ENCODE results near the gene ELF1.

ELF1 gene

DNA sequence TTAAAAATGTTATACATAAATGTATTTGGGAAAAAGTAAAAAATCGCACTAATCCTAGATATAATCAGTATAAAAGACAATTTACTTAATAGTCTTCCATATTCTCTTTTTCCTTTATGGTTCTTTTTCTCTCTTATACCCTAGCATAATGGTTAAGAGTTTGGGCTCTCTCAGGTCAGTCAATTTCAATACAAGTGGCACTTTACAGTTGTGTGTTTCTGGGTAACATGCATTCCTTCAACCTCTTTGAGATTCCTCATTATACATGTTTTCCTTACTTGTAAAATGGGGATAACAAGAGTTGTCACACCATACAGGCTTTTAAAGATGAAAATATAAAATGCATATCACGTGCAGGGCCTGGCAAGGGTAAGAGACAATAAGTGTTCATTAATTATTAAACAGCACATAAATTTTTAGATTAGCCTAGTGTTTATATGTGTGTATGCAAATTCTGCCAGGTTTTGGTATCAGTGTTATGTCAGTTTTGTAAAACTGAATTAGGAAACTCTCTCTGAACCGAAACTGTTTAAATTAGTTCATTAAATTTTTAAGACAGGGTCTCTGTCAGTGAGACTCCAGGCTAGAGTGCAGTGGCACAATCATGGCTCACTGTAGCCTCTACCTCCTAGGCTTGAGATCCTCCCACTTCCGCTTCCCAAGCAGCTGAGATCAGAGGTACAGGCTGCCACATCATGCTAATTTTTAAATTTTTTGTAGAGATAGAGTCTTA, 49.8 kb downstream of the ELF1 start:
- Histone ChIP-seq H3K4me1 (ENCODE audit: control insufficient read depth, insufficient read depth, low read length, unreplicated experiment) (peaks cover 3% of the 10 kb centered on the region), H3K79me2 (ENCODE audit: control insufficient read depth, insufficient read depth, low read length, unreplicated experiment) (peaks cover 70% of the 10 kb centered on the region), H2AFZ (ENCODE audit: low read length, unreplicated experiment) (no peak overlapping the region), H3K4me3 (ENCODE audit: low read depth, low read length) (no peak overlapping the region), H3K27ac (ENCODE audit: low read depth, low read length) (no peak overlapping the region), H3K27me3 (ENCODE audit: insufficient read depth, low read length) (no peaks in the 10 kb centered on the region), H3K36me3 (ENCODE audit: insufficient read depth, low read length) (no peaks in the 10 kb centered on the region)

DNA sequence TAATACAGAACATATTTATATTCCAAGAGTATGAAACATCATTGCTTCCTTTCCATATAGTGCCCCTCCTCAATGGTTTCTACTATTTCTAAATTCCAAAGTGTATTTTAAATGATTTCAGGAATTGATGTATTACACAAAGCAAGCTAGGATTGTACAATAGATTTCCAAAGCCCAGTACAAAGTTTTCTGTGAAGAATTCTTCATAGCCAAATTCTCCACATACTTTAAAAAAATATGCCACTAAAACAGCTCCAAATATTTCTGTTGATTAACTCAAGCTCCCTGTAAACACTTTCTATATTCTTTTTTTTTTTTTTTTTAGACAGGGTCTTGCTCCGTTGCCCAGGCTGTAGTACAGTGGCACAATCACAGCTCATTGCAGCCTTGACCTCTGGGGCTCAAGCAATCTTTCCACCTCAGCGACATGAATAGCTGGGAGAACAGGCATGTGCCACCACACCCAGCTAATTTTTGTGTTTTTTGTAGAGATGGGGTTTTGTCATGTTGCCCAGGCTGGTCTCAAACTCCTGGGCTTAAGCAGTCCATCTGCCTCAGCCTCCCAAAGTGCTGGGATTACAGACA, 50.6 kb downstream of the ELF1 start:
- H3K79me2 ChIP-seq (ENCODE audit: control insufficient read depth, insufficient read depth, low read length, unreplicated experiment) = peaks cover 62% of the 10 kb centered on the region
- no peaks in the 10 kb centered on the region for H3K36me3 ChIP-seq (ENCODE audit: insufficient read depth, low read length)
- H2AFZ ChIP-seq (ENCODE audit: low read length, unreplicated experiment) = no peak overlapping the region
- H3K4me3 ChIP-seq (ENCODE audit: low read depth, low read length) = no peak overlapping the region
- H3K27me3 ChIP-seq (ENCODE audit: insufficient read depth, low read length) = no peaks in the 10 kb centered on the region
- no peaks in the 10 kb centered on the region for H3K4me1 ChIP-seq (ENCODE audit: control insufficient read depth, insufficient read depth, low read length, unreplicated experiment)
- no peak overlapping the region for H3K27ac ChIP-seq (ENCODE audit: low read depth, low read length)

DNA sequence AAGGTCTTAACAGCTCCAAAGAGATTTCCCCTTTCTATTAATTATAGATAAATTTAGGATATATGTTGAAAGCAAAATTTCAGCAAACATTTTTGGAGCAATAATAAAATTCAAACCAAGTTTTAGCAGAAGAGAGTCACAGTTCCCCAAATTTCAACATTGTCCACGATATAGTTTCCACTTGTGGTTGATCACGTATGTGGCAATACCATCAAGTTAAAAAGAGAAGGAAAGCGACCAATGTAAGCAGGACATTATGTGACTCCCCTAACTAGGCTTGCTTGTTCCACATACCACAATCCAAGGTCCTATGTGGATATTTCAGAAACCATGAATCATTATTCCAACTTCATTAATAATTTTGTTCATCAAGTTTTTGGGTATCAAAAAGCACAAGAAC, 52.8 kb downstream of the ELF1 start:
- no peak overlapping the region for H3K4me3 ChIP-seq (ENCODE audit: low read depth, low read length)
- no peak overlapping the region for H3K27ac ChIP-seq (ENCODE audit: low read depth, low read length)

DNA sequence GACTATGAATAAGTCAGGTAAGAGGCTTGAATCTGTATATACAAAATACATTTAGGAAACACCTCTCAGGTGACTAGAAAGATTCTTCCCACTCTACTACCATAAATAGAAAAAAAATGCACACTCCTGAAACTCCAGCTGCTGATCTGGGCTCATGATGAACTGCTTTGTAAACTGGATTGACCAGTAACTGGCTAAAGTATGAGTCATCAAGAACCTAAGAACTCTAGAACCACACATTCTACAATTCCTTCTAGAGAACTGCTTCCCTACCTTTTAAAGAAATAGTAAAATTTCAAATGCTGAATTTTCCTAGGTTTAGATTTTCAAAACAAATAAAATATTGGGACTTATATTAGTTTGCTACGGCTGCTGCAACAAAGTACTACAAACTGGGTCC, 55.2 kb downstream of the ELF1 start:
- H2AFZ ChIP-seq (ENCODE audit: low read length, unreplicated experiment) = no peak overlapping the region
- 0 out of 2 replicates have a peak, but pooled peaks cover 4% of the 10 kb centered on the region for H3K36me3 ChIP-seq (ENCODE audit: insufficient read depth, low read length)
- H3K4me3 ChIP-seq (ENCODE audit: low read depth, low read length) = no peak overlapping the region
- no peak overlapping the region for H3K27ac ChIP-seq (ENCODE audit: low read depth, low read length)
- H3K79me2 ChIP-seq (ENCODE audit: control insufficient read depth, insufficient read depth, low read length, unreplicated experiment) = peaks cover 45% of the 10 kb centered on the region
- H3K27me3 ChIP-seq (ENCODE audit: insufficient read depth, low read length) = no peaks in the 10 kb centered on the region
- no peaks in the 10 kb centered on the region for H3K4me1 ChIP-seq (ENCODE audit: control insufficient read depth, insufficient read depth, low read length, unreplicated experiment)

More for the DNA sequence above, 52.8 kb downstream of the ELF1 start:
- Histone ChIP-seq H3K4me1 (ENCODE audit: control insufficient read depth, insufficient read depth, low read length, unreplicated experiment) (no peaks in the 10 kb centered on the region), H2AFZ (ENCODE audit: low read length, unreplicated experiment) (no peak overlapping the region), H3K27me3 (ENCODE audit: insufficient read depth, low read length) (no peaks in the 10 kb centered on the region), H3K36me3 (ENCODE audit: insufficient read depth, low read length) (no peaks in the 10 kb centered on the region), H3K79me2 (ENCODE audit: control insufficient read depth, insufficient read depth, low read length, unreplicated experiment) (peaks cover 59% of the 10 kb centered on the region)

DNA sequence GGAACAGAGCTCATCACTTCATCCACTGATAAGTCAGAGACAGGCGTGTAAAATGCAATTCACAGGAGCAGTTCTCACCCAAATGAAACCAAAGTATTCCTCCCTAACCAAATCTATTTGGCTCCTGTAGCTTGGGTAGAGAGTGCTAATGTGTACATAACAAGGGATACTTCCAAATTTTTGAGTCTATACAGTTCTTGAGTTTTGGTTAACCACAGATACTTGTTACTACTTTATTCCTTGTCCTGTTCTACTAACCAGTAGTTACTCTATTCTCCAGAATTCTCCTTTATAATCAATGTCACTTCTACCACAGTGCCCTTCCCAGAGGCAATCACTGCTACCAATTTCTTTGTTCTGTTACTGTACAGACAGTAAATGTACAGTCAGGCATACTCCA, 57.3 kb downstream of the ELF1 start:
- H3K27me3 ChIP-seq (ENCODE audit: insufficient read depth, low read length) = no peaks in the 10 kb centered on the region
- H3K4me1 ChIP-seq (ENCODE audit: control insufficient read depth, insufficient read depth, low read length, unreplicated experiment) = no peaks in the 10 kb centered on the region
- no peak overlapping the region for H3K4me3 ChIP-seq (ENCODE audit: low read depth, low read length)
- H2AFZ ChIP-seq (ENCODE audit: low read length, unreplicated experiment) = no peak overlapping the region
- no peak overlapping the region for H3K27ac ChIP-seq (ENCODE audit: low read depth, low read length)
- peaks cover 17% of the 10 kb centered on the region for H3K36me3 ChIP-seq (ENCODE audit: insufficient read depth, low read length)
- peaks cover 34% of the 10 kb centered on the region for H3K79me2 ChIP-seq (ENCODE audit: control insufficient read depth, insufficient read depth, low read length, unreplicated experiment)

DNA sequence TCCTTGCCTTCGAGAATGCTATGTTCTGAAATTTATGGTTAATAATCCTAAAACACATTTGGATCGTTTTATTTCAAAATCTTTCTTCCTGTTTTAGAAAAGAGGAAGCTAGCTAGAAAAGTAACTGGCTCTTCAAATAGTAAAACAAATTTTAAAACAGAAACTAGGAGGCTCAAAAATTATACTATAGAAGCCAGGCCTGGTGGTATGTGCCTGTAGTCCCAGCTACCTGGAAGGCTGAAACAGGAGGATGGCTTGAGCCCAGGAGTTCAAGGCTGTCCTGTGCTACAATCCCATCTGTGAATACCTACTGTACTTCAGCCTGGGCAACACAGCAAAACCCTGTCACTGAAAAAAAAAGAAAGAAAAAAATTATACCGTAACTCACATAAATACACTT, 57.9 kb downstream of the ELF1 start:
- Histone ChIP-seq H3K27ac (ENCODE audit: low read depth, low read length) (no peak overlapping the region), H2AFZ (ENCODE audit: low read length, unreplicated experiment) (no peak overlapping the region), H3K4me1 (ENCODE audit: control insufficient read depth, insufficient read depth, low read length, unreplicated experiment) (no peaks in the 10 kb centered on the region), H3K27me3 (ENCODE audit: insufficient read depth, low read length) (no peaks in the 10 kb centered on the region), H3K79me2 (ENCODE audit: control insufficient read depth, insufficient read depth, low read length, unreplicated experiment) (peaks cover 28% of the 10 kb centered on the region), H3K36me3 (ENCODE audit: insufficient read depth, low read length) (peaks cover 17% of the 10 kb centered on the region), H3K4me3 (ENCODE audit: low read depth, low read length) (no peak overlapping the region)

DNA sequence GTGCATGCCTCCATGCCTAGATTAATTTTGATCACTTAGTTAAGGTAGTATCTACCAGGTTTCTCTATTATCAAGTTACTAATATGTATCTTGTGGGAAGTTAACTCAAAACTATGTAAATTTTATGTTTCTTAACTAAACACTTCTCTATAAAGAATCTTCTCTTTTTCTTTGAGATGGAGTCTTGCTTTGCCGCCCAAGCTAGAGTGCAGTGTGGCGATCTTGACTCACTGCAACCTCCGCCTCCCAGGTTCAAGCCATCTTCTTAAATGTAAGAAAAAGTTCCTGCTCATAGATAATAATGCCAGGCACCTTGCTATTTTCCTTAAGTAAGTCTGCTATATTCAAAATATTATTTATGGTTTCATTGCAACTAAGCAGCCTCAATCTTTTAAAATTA, 58.4 kb downstream of the ELF1 start:
- Histone ChIP-seq H3K4me1 (ENCODE audit: control insufficient read depth, insufficient read depth, low read length, unreplicated experiment) (no peaks in the 10 kb centered on the region), H3K36me3 (ENCODE audit: insufficient read depth, low read length) (peaks cover 17% of the 10 kb centered on the region), H3K79me2 (ENCODE audit: control insufficient read depth, insufficient read depth, low read length, unreplicated experiment) (peaks cover 27% of the 10 kb centered on the region), H3K4me3 (ENCODE audit: low read depth, low read length) (no peak overlapping the region), H3K27me3 (ENCODE audit: insufficient read depth, low read length) (no peaks in the 10 kb centered on the region), H2AFZ (ENCODE audit: low read length, unreplicated experiment) (no peak overlapping the region), H3K27ac (ENCODE audit: low read depth, low read length) (no peak overlapping the region)

DNA sequence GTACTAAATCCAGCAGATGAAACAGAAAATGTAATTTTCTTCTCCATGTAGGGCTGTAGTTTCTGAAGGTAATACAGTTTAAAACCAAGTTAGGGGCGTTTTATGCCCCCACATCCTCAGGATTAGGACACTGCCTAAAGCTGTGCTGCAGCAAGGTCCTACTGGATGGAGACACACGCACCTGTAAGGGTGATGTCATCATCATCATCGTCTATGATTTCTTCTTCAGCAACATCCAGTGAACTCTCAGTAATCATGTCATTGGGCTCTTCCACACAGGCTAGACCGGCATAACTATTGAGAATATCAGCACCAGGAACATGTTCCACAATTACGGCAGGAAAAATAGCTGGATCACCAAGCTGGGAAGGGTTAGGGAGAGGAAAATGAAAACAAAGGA, 60.5 kb downstream of the ELF1 start:
- H2AFZ ChIP-seq (ENCODE audit: low read length, unreplicated experiment) = no peak overlapping the region
- peaks cover 26% of the 10 kb centered on the region for H3K79me2 ChIP-seq (ENCODE audit: control insufficient read depth, insufficient read depth, low read length, unreplicated experiment)
- no peaks in the 10 kb centered on the region for H3K4me1 ChIP-seq (ENCODE audit: control insufficient read depth, insufficient read depth, low read length, unreplicated experiment)
- no peaks in the 10 kb centered on the region for H3K27me3 ChIP-seq (ENCODE audit: insufficient read depth, low read length)
- no peak overlapping the region for H3K4me3 ChIP-seq (ENCODE audit: low read depth, low read length)
- no peak overlapping the region for H3K27ac ChIP-seq (ENCODE audit: low read depth, low read length)
- H3K36me3 ChIP-seq (ENCODE audit: insufficient read depth, low read length) = peaks cover 17% of the 10 kb centered on the region

DNA sequence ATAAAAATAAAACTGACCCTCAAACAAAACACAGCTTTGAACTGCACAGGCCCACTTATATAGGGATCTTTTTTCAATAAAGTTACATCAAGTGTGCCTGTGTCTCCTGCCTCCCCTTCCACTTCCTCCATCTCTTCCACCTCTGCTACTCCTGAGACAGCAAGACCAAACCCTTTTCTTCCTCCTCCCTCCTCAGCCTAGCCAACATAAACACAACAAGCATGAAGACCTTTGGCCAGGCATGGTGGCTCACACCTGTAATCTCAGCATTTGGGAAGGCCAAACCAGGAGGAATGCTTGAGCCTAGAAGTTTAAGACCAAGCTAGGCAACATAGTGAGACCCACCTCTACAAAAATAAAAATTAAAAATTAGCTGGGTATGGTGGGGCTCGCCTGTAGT, 72.6 kb downstream of the ELF1 start:
- Histone ChIP-seq H3K4me3 (ENCODE audit: low read depth, low read length) (no peak overlapping the region), H3K27me3 (ENCODE audit: insufficient read depth, low read length) (no peaks in the 10 kb centered on the region), H3K79me2 (ENCODE audit: control insufficient read depth, insufficient read depth, low read length, unreplicated experiment) (no peaks in the 10 kb centered on the region), H3K27ac (ENCODE audit: low read depth, low read length) (no peak overlapping the region), H2AFZ (ENCODE audit: low read length, unreplicated experiment) (no peak overlapping the region), H3K4me1 (ENCODE audit: control insufficient read depth, insufficient read depth, low read length, unreplicated experiment) (no peaks in the 10 kb centered on the region), H3K36me3 (ENCODE audit: insufficient read depth, low read length) (peaks cover 28% of the 10 kb centered on the region)

DNA sequence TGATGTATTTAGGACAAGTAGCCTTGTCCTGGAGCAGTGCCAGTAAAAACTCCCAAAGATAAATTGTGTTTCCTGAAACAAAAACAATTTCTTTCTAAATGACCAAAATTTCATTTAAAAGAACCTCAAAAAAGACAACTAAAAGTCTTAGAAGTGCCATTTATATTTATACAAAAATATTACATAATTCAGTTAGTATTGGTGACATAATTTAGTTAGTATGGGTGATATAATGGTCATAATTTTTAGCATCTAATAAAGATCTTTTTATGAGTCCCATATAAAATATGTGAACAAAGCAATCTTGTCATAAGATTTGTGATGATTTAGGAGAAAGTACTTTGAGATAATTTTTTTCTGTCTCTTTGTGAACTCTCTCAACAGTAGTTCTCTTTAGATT, 76.0 kb downstream of the ELF1 start:
- no peak overlapping the region for H2AFZ ChIP-seq (ENCODE audit: low read length, unreplicated experiment)
- H3K79me2 ChIP-seq (ENCODE audit: control insufficient read depth, insufficient read depth, low read length, unreplicated experiment) = peaks cover 4% of the 10 kb centered on the region
- H3K27me3 ChIP-seq (ENCODE audit: insufficient read depth, low read length) = no peaks in the 10 kb centered on the region
- no peak overlapping the region for H3K4me3 ChIP-seq (ENCODE audit: low read depth, low read length)
- peaks cover 13% of the 10 kb centered on the region for H3K4me1 ChIP-seq (ENCODE audit: control insufficient read depth, insufficient read depth, low read length, unreplicated experiment)
- peaks cover 25% of the 10 kb centered on the region for H3K36me3 ChIP-seq (ENCODE audit: insufficient read depth, low read length)
- no peak overlapping the region for H3K27ac ChIP-seq (ENCODE audit: low read depth, low read length)

DNA sequence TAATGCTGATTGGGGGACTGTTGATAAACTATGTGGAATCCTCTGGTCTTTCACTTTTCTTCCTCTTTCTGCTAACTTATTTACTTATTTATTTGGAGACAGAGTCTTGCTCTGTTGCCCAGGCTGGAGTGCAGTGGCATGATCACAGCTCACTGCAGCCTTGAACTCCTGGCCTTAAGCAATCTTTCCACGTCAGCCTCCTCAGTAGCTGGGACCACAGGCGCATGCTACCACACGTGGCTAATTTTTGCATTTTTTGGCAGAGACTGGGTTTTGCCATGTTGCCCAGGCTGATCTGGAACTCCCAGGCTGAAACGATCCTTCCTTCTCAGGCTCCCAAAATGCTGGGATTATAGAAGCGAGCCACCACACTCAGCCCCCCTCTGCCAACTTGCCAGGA, 77.5 kb downstream of the ELF1 start:
- no peak overlapping the region for H2AFZ ChIP-seq (ENCODE audit: low read length, unreplicated experiment)
- H3K27ac ChIP-seq (ENCODE audit: low read depth, low read length) = no peak overlapping the region
- H3K4me1 ChIP-seq (ENCODE audit: control insufficient read depth, insufficient read depth, low read length, unreplicated experiment) = peaks cover 13% of the 10 kb centered on the region
- H3K27me3 ChIP-seq (ENCODE audit: insufficient read depth, low read length) = no peaks in the 10 kb centered on the region
- H3K4me3 ChIP-seq (ENCODE audit: low read depth, low read length) = no peak overlapping the region
- H3K79me2 ChIP-seq (ENCODE audit: control insufficient read depth, insufficient read depth, low read length, unreplicated experiment) = peaks cover 4% of the 10 kb centered on the region
- H3K36me3 ChIP-seq (ENCODE audit: insufficient read depth, low read length) = peaks cover 22% of the 10 kb centered on the region; the same call in 1 of the 2 replicates
